K562 (cell line): ENCODE measurements around the gene ECSIT. TPM values are rescaled to one million over a fixed set of nuclear protein-coding genes. Genes with fewer than 3 reads are reported as not detected.

Source experiments
- CBX3 ChIP-seq, 2 experiments: IDR thresholded peaks; 1 replicate in 1 of 2; 2 replicates in 1 of 2; pipeline ENCODE4 v1.6.1; 2012; ENCODE audit warnings: inconsistent platforms in 2 of 2, low read length in 2 of 2, borderline replicate concordance in 1 of 2, control low read depth in 1 of 2
- CTBP1 ChIP-seq: fragments of 450-650 bp; IDR thresholded peaks from 2 replicates; pipeline ENCODE4 v1.6.1; 2016; ENCODE audit warnings: borderline replicate concordance
- FIP1L1 ChIP-seq: fragments of 200-400 bp; formaldehyde crosslinking; IDR thresholded peaks from 2 replicates; pipeline ENCODE4 v1.6.1; 2018; ENCODE audit warnings: mild to moderate bottlenecking, low read depth, low read length; ENCODE audit not compliant: poor library complexity, severe bottlenecking
- KAT8 ChIP-seq: fragments of 450-650 bp; IDR thresholded peaks from 2 replicates; pipeline ENCODE4 v1.6.1; 2016; ENCODE audit warnings: low read depth, mild to moderate bottlenecking
- MBD1 ChIP-seq: fragments of 250-450 bp; sonication (Bioruptor Pico); IDR thresholded peaks from 2 replicates; pipeline ENCODE4 v1.8.0; 2022; ENCODE audit warnings: inconsistent platforms
- MITF ChIP-seq: IDR thresholded peaks from 2 replicates; pipeline ENCODE4 v1.6.1; 2014; ENCODE audit warnings: antibody characterized with exemption
- NCOR1 ChIP-seq: fragments of 450-650 bp; IDR thresholded peaks from 2 replicates; pipeline ENCODE4 v1.6.1; 2016; ENCODE audit warnings: mild to moderate bottlenecking, moderate library complexity
- POLR2G ChIP-seq: fragments of 200-400 bp; formaldehyde crosslinking; IDR thresholded peaks from 2 replicates; pipeline ENCODE4 v1.6.1; 2017; ENCODE audit warnings: low read depth, mild to moderate bottlenecking, antibody characterized with exemption, low read length, moderate library complexity
- RNF219 ChIP-seq: fragments of 250-450 bp; sonication (Bioruptor Pico); IDR thresholded peaks from 2 replicates; pipeline ENCODE4 v1.5.0; 2022; ENCODE audit warnings: mild to moderate bottlenecking
- SMAD2 ChIP-seq: fragments of 150-350 bp; IDR thresholded peaks from 2 replicates; pipeline ENCODE4 v1.6.1; 2014; ENCODE audit warnings: low read depth, mild to moderate bottlenecking, low read length
- SREBF1 ChIP-seq: fragments of 150-350 bp; IDR thresholded peaks from 2 replicates; pipeline ENCODE4 v1.6.1; 2014; ENCODE audit warnings: antibody characterized with exemption, low read depth, low read length, borderline replicate concordance
- STAT5A ChIP-seq: IDR thresholded peaks from 2 replicates; pipeline ENCODE4 v1.6.1; 2012; ENCODE audit warnings: low read length, inconsistent platforms, borderline replicate concordance
- TAF1 ChIP-seq: IDR thresholded peaks from 2 replicates; pipeline ENCODE4 v1.6.1; 2011; ENCODE audit warnings: mild to moderate bottlenecking, low read length, moderate library complexity; ENCODE audit not compliant: insufficient read depth, control insufficient read depth, severe bottlenecking; ENCODE audit errors: extremely low read depth
- TRIM25 ChIP-seq: fragments of 450-650 bp; IDR thresholded peaks from 2 replicates; pipeline ENCODE4 v1.7.0; 2016; ENCODE audit warnings: borderline replicate concordance
- VEZF1 ChIP-seq: fragments of 200-800 bp; sonication (Bioruptor generic); IDR thresholded peaks from 2 replicates; pipeline ENCODE4 v1.6.1; 2017; ENCODE audit warnings: missing genetic modification characterization, missing compliant biosample characterization
- polyA plus RNA-seq, 8 experiments: library from polyadenylated mRNA; depleted of rRNA in 4 of 8; stranded (reverse) in 5 of 8; unstranded in 3 of 8; fragments of >200 nt; fragmentation: Nextera tagmentation in 2 of 8; fragmentation: Illumina TruSeq in 1 of 8; extraction: Ambion mirVana in 2 of 8; extraction: Trizol in 1 of 8; gene quantifications; 2 replicates each; pipeline versions ENCODE4 v1.2.1 to v1.2.3, GENCODE V29; 2011 to 2014; ENCODE audit warnings: inconsistent platforms in 1 of 8, missing spikeins in 1 of 8
- total RNA-seq, 7 experiments: library from RNA; depleted of rRNA in 6 of 7; stranded (reverse); fragments of >200 nt in 6 of 7; fragmentation: Illumina TruSeq in 2 of 7; extraction: Trizol in 2 of 7; gene quantifications; 2 replicates each; pipeline versions ENCODE4 v1.2.1 to v1.2.3, GENCODE V29; 2011 to 2021; ENCODE audit warnings: low replicate concordance in 1 of 7

Gene ECSIT
- total and polyA plus RNA-seq, 9 of the 15 experiments (the other 6 are each of a cell fraction or from before 2014, with no cell fraction given) = 1.1 to 82.5 (median 43.9) TPM

- TF ChIP-seq TAF1 = peak; percentile 86
- TF ChIP-seq RNF219 (CRISPR knock-in tag) = no peak
- no peak for TF ChIP-seq SREBF1
- TF ChIP-seq STAT5A = no peak
- TF ChIP-seq MITF = no peak
- TF ChIP-seq FIP1L1 = no peak
- no peak for TF ChIP-seq CBX3 (IDR thresholded peaks at IDR 0.05; ENCODE audit: borderline replicate concordance in 1 of 2, low read length in 2 of 2)
- no peak for TF ChIP-seq MBD1
- no peak for TF ChIP-seq TRIM25
- peak; percentile 83 for TF ChIP-seq POLR2G
- no peak for TF ChIP-seq NCOR1
- peak; percentile 70; the same call in 1 of the 2 replicates for TF ChIP-seq VEZF1 (CRISPR knock-in tag)
- no peak for TF ChIP-seq SMAD2
- TF ChIP-seq CTBP1 = peak; percentile 68; the same call in 1 of the 2 replicates
- TF ChIP-seq KAT8 = no peak
- TF ChIP-seq, all 486 proteins: peak for 97
These were observed 30.2 kb upstream of the ECSIT start, which contains the start of gene ELOF1 (continued) for GRCh38 chr19:11558881-11559828.
